Body of pancreas (tissue), 4 donors: ENCODE data around the gene SCN11A. TPM values are rescaled to one million over a fixed set of nuclear protein-coding genes. Genes with fewer than 3 reads are reported as not detected.

ENCODE experiments used
- ATAC-seq: fragments of 150-250 bp; one replicate; pipeline ENCODE4 v1.9.1; 2016
- DNase-seq, 4 donors: peaks; one replicate each; pipeline ENCODE4 v3.0.0-alpha.2; 2019
- H3K27ac ChIP-seq, 4 donors: fragments of 200-600 bp; sonication (generic); 1 replicate in 3 of 4; 2 replicates in 1 of 4; pipeline versions ENCODE4 v1.5.1 to v1.6.1; 2016 to 2019; ENCODE audit warnings: mild to moderate bottlenecking in 1 of 4, mixed read lengths in 1 of 4, moderate library complexity in 1 of 4
- H3K27me3 ChIP-seq, 2 donors: fragments of 200-600 bp; sonication (generic); one replicate each; pipeline ENCODE4 v1.6.0; 2016; ENCODE audit warnings: mild to moderate bottlenecking in 1 of 2
- H3K36me3 ChIP-seq, 2 donors: fragments of 200-600 bp; sonication (generic); replicated peaks in 1 of 2; 2 replicates each; pipeline ENCODE4 v1.5.1; 2016; ENCODE audit warnings: low read depth in 2 of 2; ENCODE audit not compliant: insufficient read depth in 1 of 2
- H3K4me1 ChIP-seq: fragments of 200-600 bp; sonication (generic); one replicate; pipeline ENCODE4 v1.6.0; 2016
- H3K4me3 ChIP-seq, 2 donors: fragments of 200-600 bp; sonication (generic); 1 replicate in 1 of 2; 2 replicates in 1 of 2; pipeline ENCODE4 v1.5.1; 2016 to 2019
- H3K9me3 ChIP-seq, 3 donors: fragments of 200-600 bp; sonication (generic); 1 replicate in 2 of 3; 2 replicates in 1 of 3; pipeline ENCODE4 v1.5.1; 2016
- POLR2A ChIP-seq, 3 donors: fragments of 450-650 bp; IDR thresholded peaks; one replicate each; pipeline ENCODE4 v1.6.1; 2016; ENCODE audit warnings: antibody characterized with exemption in 3 of 3, mild to moderate bottlenecking in 2 of 3
- WGBS, 2 donors: methylation state at CpG; one replicate each; pipeline ENCODE4 v1.1.5; 2017; 5-methylcytosine and 5-hydroxymethylcytosine counted together
- intact Hi-C: fragments of 100-400 bp; cut with DNase I; formaldehyde crosslinking; loops from one replicate; pipeline ENCODE4 v1.15.1; 2023
- total RNA-seq, 2 donors: library from RNA; depleted of rRNA; stranded (reverse); fragments of >200 nt; gene quantifications; one replicate each; pipeline ENCODE4 v1.1.0, GENCODE V29; 2016
- TF ChIP-seq, protein P1 (sequence below), 7 experiments: fragments of 450-650 bp in 4 of 7; fragments of 200-600 bp in 3 of 7; sonication (generic) in 3 of 7; IDR thresholded peaks; one replicate each; pipeline ENCODE4 v1.5.1; 2016 to 2019; ENCODE audit warnings: antibody characterized with exemption in 7 of 7

Gene SCN11A
- total RNA-seq, 2 donors from 2014 or later: 0.26 TPM; not detected in 1

DNA sequence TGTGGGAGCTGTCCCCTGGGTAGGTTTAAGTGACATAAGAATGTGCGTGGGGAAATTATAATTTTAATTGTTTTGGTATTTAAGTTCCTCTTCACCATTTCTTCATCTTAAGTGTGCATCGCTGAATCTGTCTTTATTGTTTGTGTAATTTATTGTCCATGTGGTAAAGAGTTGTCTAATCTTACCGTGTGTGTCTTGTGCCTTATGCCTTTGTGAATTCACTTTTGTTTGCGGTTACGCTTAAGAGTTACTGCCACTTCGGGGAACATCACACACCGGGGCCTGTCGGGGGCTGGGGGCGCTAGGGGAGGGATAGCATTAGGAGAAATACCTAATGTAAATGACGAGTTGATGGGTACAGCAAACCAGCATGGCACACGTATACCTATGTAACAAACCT, 839 bp upstream of the SCN11A start:
- peak overlapping the region; percentile 67 to 98 for H3K4me3 ChIP-seq
- intact Hi-C loops: no loop called here
- WGBS, 2 donors: 1% methylated on average over 11 of the region's 11 CpGs
- peaks cover 16% of the 10 kb centered on the region for H3K4me1 ChIP-seq
- no peaks in the 10 kb centered on the region for H3K36me3 ChIP-seq
- DNase-seq (no peak), ATAC-seq (no peak)
- TF ChIP-seq, protein P1, sequence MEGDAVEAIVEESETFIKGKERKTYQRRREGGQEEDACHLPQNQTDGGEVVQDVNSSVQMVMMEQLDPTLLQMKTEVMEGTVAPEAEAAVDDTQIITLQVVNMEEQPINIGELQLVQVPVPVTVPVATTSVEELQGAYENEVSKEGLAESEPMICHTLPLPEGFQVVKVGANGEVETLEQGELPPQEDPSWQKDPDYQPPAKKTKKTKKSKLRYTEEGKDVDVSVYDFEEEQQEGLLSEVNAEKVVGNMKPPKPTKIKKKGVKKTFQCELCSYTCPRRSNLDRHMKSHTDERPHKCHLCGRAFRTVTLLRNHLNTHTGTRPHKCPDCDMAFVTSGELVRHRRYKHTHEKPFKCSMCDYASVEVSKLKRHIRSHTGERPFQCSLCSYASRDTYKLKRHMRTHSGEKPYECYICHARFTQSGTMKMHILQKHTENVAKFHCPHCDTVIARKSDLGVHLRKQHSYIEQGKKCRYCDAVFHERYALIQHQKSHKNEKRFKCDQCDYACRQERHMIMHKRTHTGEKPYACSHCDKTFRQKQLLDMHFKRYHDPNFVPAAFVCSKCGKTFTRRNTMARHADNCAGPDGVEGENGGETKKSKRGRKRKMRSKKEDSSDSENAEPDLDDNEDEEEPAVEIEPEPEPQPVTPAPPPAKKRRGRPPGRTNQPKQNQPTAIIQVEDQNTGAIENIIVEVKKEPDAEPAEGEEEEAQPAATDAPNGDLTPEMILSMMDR (IDR thresholded peaks at IDR 0.05): no peak
- no peak for TF ChIP-seq POLR2A (IDR thresholded peaks at IDR 0.05)
- H3K27me3 ChIP-seq: no peaks in the 10 kb centered on the region
- H3K27ac ChIP-seq: peak overlapping the region in 2 of 4 donors; percentile 59 to 80
- no peaks in the 10 kb centered on the region for H3K9me3 ChIP-seq

DNA sequence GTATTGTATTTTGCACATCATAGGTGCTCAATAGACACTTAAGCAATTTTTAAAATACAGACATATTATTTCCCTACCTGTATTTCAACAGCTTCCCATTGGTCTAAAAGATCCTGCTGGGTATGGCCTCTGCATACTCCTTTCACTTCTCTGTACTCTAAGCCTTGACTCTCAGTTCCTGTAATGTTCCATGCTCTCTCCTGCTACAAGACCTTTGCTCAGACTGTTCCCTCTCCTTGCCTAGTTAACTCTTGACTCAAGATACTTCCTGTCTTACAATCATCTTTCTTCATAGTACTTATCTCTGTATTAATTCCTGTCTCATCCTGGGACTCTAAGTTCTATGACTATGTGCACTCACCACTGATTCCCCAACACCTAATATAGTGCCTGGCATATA, 1.7 kb downstream of the SCN11A start:
- no peak for ATAC-seq
- DNase-seq: peak in 1 of 4 donors; percentile 5
- Histone ChIP-seq H3K36me3 (no peaks in the 10 kb centered on the region), H3K4me1 (peaks cover 16% of the 10 kb centered on the region), H3K27ac (no peak overlapping the region), H3K27me3 (no peaks in the 10 kb centered on the region), H3K9me3 (no peaks in the 10 kb centered on the region), H3K4me3 (no peak overlapping the region)
- TF ChIP-seq, protein P1 (IDR thresholded peaks at IDR 0.05): no peak
- no peak for TF ChIP-seq POLR2A (IDR thresholded peaks at IDR 0.05)
- intact Hi-C loops: no loop called here

DNA sequence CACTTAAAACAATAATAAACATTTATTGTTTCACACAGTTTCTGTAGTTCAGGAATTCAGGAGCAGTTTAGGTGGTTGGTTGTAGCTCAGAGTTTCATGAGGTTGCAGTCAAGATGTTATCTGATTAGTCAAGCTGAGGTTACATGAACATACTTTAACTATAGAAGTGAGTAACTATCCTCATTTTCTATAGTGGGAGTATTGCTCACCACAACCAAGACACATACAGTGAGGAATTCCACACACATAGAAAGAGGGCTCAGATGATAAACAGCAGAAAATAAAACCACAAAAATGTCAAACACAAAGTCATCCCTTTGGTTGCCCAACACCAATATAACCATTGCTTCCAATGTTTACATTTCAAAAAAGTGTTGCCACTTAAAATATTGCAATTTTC, 13.6 kb downstream of the SCN11A start:
- intact Hi-C loops: no loop called here
- H3K9me3 ChIP-seq: no peaks in the 10 kb centered on the region
- no peaks in the 10 kb centered on the region for H3K36me3 ChIP-seq
- no peaks in the 10 kb centered on the region for H3K27me3 ChIP-seq
- H3K27ac ChIP-seq: no peak overlapping the region
- no peak overlapping the region for H3K4me3 ChIP-seq
- ATAC-seq (no peak), DNase-seq (no peak)
- no peaks in the 10 kb centered on the region for H3K4me1 ChIP-seq
- no peak for TF ChIP-seq POLR2A (IDR thresholded peaks at IDR 0.05)
- TF ChIP-seq, protein P1 (IDR thresholded peaks at IDR 0.05): no peak

DNA sequence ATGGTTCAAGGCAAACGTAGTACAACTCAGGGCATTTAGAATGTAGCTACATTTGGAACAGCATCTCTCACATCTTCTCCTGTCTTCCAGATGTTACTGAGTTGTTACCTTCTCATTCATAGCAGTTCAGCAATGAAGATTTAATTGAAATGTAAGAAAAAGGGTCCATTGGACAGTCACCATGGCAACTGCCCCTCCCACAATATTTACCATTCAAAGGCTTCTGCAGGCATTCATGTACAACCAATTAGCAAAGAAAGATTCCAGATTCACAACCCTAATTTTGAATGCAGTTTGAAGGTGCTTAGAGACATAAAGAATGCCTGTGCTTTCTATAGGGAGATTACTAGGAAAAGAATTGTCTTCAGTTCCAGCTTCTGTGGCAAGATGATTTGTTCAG, 22.2 kb downstream of the SCN11A start:
- Histone ChIP-seq H3K27me3 (no peaks in the 10 kb centered on the region), H3K4me3 (no peak overlapping the region), H3K27ac (no peak overlapping the region), H3K9me3 (no peaks in the 10 kb centered on the region), H3K36me3 (no peaks in the 10 kb centered on the region), H3K4me1 (no peaks in the 10 kb centered on the region)
- no peak for DNase-seq
- TF ChIP-seq, protein P1 (IDR thresholded peaks at IDR 0.05): no peak
- no peak for TF ChIP-seq POLR2A (IDR thresholded peaks at IDR 0.05)
- ATAC-seq: no peak
- 85 to 93% methylated on average over 1 of the region's 1 CpG for WGBS, 2 donors
- intact Hi-C loops: no loop called here

DNA sequence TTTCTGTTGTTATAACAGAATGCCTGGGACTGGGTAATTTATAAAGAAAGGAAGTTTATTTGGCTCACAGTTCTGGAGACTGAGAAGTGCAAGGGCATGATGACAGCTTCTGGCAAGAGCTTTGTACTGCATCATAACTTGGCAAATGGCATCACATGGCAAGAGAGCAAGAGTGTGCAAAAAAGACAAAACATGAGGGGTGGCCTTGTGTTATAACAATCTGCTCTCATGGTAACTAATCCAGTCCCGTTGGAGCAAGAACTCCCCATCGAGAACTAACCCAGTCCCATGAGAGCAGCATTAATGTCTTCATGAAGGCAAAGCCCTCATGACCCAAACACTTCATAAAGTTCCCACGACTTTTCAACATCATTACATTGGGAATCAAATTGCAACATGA, 23.2 kb downstream of the SCN11A start:
- no peak overlapping the region for H3K4me3 ChIP-seq
- no peaks in the 10 kb centered on the region for H3K36me3 ChIP-seq
- no peaks in the 10 kb centered on the region for H3K27me3 ChIP-seq
- no peak for DNase-seq
- H3K4me1 ChIP-seq: no peaks in the 10 kb centered on the region
- H3K9me3 ChIP-seq: no peaks in the 10 kb centered on the region
- no peak for ATAC-seq
- no peak for TF ChIP-seq POLR2A (IDR thresholded peaks at IDR 0.05)
- TF ChIP-seq, protein P1 (IDR thresholded peaks at IDR 0.05): no peak
- WGBS, 2 donors: 59 to 61% methylated on average over 3 of the region's 3 CpGs
- no peak overlapping the region for H3K27ac ChIP-seq
- intact Hi-C loops: no loop called here
